NCI-H1436 treated with DMSO at 0.1 percent for 48 hours (cell line): Measurements from ENCODE around the gene PPFIA1.

Experiments
- DNase-seq: peaks from one replicate; lab custom pipeline; 2025; lab: John Stamatoyannopoulos, UW

Gene PPFIA1

DNA sequence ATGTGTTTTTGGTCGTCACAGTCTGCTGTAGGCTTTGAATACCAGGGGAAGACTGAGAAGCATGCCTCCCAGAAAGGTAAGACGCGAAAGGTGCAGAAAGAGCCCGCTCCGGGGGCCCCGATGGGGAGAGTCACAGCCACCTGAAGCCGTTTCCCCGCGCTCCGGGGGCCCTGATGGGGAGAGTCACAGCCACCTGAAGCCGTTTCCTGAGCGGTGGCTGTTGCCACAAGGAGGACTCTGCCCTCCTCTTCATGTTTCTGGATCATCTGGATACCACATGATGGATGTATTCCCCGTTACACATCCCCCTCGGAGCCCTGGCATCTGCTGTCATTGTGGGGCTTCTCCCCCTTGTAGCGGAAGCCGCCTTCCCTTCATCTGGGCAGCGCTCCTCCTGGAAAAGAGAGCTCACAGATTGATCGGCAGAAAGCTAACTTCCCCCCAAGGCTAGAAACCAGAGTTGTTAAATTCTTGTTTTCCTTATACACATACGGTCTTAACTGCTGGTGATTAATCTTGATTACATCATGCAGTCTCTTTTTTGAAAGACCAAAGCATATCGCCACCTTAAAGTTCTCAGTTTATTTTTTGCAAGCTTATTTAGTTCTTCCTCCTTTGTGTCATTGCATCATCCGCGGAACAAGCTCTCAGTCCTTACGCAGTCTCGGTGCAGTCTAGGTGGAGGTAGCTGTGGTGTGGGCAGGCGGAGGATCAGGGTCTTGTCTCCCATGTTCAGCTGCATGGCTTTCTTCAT lies 145.3 kb downstream of the PPFIA1 start:
- DNase-seq: no peak

- DNase-seq: no peak
Observed at GRCh38 chr11:70416881-70417280, 146.4 kb downstream of the PPFIA1 start.

- no peak for DNase-seq
Observed at GRCh38 chr11:70418130-70418529, 147.6 kb downstream of the PPFIA1 start.

GRCh38 chr11:70419307-70420007 lies 149.0 kb downstream of the PPFIA1 start:
- no peak for DNase-seq

DNA sequence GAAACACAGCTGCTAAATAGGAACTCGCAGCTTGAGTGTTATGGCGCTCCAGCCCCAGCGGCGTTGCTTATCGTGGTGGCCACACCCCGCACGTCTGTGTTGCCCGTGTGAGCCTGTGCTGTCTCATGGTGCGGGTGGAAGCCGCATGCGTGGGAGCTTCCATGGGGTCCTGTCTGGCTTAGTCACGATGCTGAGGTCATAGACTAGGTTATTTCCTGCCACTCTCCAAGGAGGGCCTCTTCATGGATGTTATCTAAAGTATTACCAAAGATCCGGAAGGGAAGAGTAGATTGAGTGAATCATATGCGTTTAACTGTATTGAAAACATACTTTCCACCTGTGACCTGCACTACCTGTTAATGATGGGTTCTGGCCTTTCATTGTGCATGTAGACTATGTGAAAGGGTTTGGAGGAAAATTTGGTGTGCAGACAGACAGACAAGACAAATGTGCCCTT lies 149.5 kb downstream of the PPFIA1 start:
- DNase-seq: no peak

DNA sequence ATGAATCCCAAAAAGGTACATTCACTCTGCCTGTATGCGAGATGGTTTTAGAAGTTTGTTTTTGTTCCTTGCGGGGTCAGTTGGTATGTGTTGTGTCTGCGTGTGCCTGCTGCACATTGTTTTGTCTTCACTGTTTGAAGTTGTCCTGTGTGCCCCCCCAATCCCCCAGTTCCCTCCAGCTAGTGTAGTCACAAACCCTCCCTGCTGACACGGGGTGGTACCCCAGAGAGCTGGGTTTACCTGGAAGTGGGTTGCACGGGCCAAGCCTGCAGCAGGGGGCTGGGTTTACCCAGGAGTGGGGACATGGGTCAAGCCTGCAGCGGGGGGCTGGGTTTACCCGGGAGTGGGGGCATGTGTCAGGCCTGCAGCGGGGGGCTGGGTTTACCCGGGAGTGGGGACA lies 150.0 kb downstream of the PPFIA1 start:
- DNase-seq: no peak

- DNase-seq: no peak
Observed at GRCh38 chr11:70421123-70421522, 150.6 kb downstream of the PPFIA1 start.

DNA sequence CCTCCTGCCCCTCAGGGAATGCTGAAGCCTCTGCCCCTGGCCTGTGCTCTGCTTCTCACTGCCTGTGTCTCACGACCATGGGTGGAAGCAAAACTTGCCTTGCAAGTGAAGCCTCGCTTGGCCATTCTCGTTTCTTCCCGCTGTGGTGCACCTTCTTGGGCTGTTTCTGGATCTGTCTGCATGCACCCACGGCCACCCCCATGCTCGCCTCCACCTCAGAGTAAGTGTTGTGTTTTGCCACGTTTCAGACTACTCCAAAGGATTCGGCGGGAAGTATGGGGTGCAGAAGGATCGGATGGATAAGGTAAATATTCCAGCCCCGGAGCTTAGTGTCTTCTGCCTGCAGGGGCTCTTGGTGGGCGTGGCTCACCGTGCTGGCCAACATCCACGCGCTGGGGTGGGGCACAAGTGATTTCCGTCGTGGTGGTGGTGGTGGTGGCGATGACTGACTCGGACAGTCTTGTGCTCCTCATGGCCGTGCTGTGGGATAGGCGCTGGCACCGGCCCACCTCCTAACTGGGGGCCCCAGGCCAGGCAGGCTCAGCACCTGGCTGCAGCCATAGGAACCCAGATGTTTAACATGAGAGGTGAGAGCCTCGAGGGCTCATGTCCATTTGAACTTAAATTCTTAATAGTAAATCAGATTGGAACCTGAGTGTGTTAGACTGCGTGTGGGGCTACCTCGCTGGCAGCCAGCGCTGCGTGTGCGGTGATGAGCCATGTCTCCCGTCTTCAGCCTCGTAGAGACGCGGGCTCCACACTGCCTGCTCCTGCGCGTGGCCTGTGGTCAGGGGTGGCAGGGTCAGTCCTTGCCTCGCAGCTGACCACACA lies 152.4 kb downstream of the PPFIA1 start:
- no peak for DNase-seq

- no peak for DNase-seq
Observed at GRCh38 chr11:70423523-70424505, 153.3 kb downstream of the PPFIA1 start.

DNA sequence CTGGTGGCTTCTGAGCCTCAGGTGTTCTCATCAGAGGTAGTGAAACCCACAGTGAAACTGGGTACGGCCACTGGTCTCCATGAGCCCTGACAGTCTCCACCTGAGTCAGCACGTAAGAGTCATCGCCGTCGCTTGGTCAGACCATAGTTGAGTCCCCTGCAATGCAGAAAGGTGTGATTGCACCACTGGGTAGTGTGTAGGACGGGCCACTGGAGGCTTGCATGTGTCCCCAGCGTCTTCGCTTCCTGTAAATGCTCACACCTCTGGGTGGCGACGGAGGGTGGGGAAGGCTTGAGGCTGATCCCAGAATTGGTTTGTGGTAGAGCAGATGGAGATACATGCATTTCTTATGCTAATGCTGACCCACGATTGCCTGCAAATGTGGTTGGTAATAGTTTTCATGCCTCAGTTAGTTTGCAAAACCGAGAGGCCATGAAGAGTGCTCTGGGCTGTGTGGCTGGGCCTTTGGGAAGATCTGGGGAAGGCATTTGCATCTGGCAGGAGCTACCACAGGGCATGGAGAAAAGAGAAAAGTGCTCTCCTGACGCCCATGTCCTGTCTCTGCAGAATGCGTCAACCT lies 154.4 kb downstream of the PPFIA1 start:
- DNase-seq: no peak

DNA sequence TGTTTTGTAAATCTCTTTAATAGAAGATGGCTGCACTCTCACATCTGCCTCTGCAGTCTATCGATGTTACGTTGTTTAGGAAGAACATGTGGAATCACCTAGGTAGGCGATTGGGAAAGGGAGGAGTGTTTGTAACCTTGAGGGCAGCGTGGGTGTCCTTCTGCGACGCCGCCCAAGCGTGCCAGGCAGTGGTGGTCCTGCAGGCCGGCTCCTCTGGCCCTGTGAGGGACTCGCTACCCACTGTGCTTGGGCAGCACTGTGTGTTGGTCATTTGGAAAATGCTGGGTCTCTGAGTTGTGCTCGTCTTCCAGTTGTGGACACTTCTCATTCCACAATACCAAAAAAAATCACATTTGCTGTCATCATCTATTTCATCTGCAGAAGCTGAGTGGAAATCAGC lies 156.9 kb downstream of the PPFIA1 start:
- DNase-seq: no peak

DNA sequence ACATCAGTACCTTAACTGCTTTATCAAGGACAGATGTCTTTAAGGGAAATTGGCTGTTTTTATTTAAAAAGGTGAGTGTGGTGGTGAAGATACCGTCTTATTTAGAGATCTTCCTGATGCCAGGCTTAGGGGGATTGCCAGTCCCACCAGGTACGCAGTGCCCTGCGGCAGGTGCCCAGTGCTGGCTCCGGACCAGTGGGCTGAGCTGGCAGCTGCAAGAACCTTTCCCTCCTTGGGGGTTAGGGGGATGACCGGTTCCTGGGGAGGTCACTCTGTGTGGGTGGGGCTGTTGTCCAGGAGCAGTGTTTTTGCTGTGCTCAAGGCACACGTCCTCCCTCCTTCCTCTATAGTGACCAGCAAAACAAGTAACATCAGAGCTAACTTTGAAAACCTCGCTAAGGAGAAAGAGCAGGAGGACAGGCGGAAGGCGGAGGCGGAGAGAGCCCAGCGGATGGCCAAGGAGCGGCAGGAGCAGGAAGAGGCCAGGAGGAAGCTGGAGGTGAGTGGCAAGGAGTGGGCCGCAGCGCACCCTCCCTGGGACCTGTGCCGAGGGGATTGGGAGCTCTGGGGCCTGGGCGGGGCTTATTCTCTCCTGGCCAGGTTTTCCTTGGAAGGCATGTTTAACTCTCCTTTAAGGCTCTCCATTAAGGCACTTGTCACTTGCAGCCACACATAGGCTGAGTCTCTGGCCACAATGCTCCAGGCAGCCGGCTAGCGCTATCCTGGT lies 158.4 kb downstream of the PPFIA1 start:
- no peak for DNase-seq

DNA sequence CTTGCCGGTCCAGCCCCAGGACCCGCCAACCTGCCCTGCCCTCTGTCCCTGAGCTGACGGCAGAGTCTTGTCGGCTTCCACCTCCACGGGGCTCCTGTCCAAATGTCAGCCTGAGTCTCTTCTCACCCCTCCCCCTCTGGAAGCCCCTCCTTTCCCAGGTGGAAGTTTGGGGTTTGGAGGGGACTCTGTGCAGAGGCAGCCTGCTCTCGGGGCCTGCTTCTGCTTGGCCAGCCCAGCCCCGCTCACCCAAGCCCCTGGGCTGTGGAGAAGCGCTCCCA lies 158.9 kb downstream of the PPFIA1 start:
- no peak for DNase-seq

DNA sequence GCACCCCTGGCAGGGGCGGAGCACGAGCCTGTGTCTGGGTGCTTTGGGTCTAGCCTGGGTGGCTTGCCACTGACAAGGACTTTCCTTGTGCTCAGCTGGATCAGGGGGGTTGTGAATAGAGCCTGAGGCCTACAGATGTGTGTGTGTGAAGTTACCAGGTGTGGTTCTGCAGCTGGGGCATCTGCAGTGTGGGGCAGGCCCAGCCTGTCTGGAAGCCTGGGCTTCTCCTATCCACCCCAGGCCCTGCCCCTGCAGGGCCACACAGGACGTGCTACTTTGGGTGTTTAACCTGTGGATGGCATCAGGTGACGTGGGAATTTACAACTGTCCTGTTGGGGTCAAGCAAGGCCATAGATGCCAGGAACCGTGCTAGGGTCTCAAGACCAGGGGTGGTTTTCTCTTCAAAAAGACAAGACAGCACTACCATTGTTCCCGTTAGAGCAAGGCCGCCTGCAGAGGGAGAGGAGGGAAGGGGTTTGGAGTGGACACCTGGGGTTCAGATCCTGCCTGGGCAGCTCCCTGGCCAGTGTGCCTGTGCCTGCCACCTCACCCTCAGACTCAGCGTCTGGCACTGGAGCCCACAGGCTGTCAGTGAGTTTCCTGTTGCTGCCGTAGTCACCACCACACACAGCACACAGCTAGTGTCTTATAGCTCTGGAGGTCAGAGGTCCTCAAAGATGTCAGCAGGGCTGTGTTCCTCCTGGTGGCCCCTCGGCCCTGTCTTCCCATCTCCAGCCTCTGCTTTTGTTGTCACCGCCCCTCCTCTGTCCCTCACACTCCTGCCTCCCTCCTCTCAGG lies 159.4 kb downstream of the PPFIA1 start:
- DNase-seq: no peak

- DNase-seq: no peak
Observed at GRCh38 chr11:70430671-70431574, 160.4 kb downstream of the PPFIA1 start.

- no peak for DNase-seq
Observed at GRCh38 chr11:70431611-70432010, 161.1 kb downstream of the PPFIA1 start.

DNA sequence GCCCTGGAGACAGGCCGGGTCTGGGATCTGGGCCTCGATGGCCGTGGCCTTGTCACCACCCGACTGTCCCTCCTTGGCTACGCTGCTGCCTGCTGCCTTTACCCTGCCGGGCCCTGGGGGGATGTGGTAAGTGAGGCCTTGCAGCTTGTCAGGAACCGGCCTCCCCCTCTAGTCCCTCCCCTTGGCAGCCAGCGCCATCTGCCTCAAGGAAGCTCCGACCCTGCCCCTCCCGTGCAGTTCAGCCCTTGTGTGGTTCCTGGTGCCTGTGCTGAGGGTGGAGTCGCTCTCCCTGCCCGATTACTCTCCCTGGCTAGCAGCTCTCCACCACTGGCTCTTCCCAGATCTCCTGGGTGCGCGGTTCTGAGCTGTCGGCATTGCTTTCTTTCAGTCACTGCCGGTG lies 161.6 kb downstream of the PPFIA1 start:
- no peak for DNase-seq

- no peak for DNase-seq
Observed at GRCh38 chr11:70432580-70432979, 162.1 kb downstream of the PPFIA1 start.

- no peak for DNase-seq
Observed at GRCh38 chr11:70433038-70433437, 162.5 kb downstream of the PPFIA1 start.
